ENCODE results near the gene CORO7. TPM values are rescaled to one million over a fixed set of nuclear protein-coding genes. Genes with fewer than 3 reads are reported as not detected.

The CORO7 gene
- total and polyA plus RNA-seq, 5 donors from 2014 or later, result 52.5 to 718 (median 63.6) TPM

- ATAC-seq (ENCODE audit: low read depth in 2 of 2), result no peak
- peaks cover 38% of the 10 kb centered on the region for H3K36me3 ChIP-seq (ENCODE audit: control insufficient read depth, insufficient read depth, low read length)
- peak overlapping the region in 1 of 4 donors; percentile 32 for H3K4me3 Mint-ChIP-seq
Observed at GRCh38 chr16:4367393-4367856, 49.0 kb downstream of the CORO7 start.

GRCh38 chr16:4366016-4366415 lies 50.4 kb downstream of the CORO7 start:
- Histone ChIP-seq H3K4me1 (ENCODE audit: control insufficient read depth, insufficient read depth, low read length, poor library complexity, severe bottlenecking) (no peaks in the 10 kb centered on the region), H3K27me3 (ENCODE audit: control insufficient read depth, insufficient read depth, low read length) (no peaks in the 10 kb centered on the region), H3K27ac (ENCODE audit: insufficient read depth, low read length, poor library complexity, severe bottlenecking) (no peak overlapping the region), H3K36me3 (ENCODE audit: control insufficient read depth, insufficient read depth, low read length) (peaks cover 51% of the 10 kb centered on the region), H3K4me3 (ENCODE audit: low read depth, low read length) (no peak overlapping the region), H3K9me3 (ENCODE audit: control insufficient read depth in 2 of 2, low read length in 2 of 2) (no peaks in the 10 kb centered on the region)
- Mint-ChIP-seq H3K27me3 (no peaks in the 10 kb centered on the region), H3K4me3 (no peak overlapping the region), H3K4me1 (peaks cover 0 to 13% (median 0%) of the 10 kb centered on the region in 4 donors), H3K36me3 (peaks cover 11% of the 10 kb centered on the region), H3K27ac (no peak overlapping the region), H3K9me3 (no peaks in the 10 kb centered on the region)
- DNase-seq (no peak), ATAC-seq (ENCODE audit: low read depth in 2 of 2) (no peak)

More at GRCh38 chr16:4367393-4367856, 49.0 kb downstream of the CORO7 start:
- H3K27ac Mint-ChIP-seq, result peak overlapping the region in 1 of 3 donors; percentile 26
- H3K4me1 Mint-ChIP-seq, result peaks cover 0 to 19% (median 2%) of the 10 kb centered on the region in 4 donors
- H3K27me3 ChIP-seq (ENCODE audit: control insufficient read depth, insufficient read depth, low read length), result no peaks in the 10 kb centered on the region
- H3K4me3 ChIP-seq (ENCODE audit: low read depth, low read length), result no peak overlapping the region
- H3K27ac ChIP-seq (ENCODE audit: insufficient read depth, low read length, poor library complexity, severe bottlenecking), result no peak overlapping the region
- H3K4me1 ChIP-seq (ENCODE audit: control insufficient read depth, insufficient read depth, low read length, poor library complexity, severe bottlenecking), result peaks cover 9% of the 10 kb centered on the region
- DNase-seq, result no peak
- no peaks in the 10 kb centered on the region for H3K27me3 Mint-ChIP-seq
- no peaks in the 10 kb centered on the region for H3K9me3 Mint-ChIP-seq
- no peaks in the 10 kb centered on the region for H3K9me3 ChIP-seq (ENCODE audit: control insufficient read depth in 2 of 2, low read length in 2 of 2)
- peaks cover 11% of the 10 kb centered on the region for H3K36me3 Mint-ChIP-seq

DNA sequence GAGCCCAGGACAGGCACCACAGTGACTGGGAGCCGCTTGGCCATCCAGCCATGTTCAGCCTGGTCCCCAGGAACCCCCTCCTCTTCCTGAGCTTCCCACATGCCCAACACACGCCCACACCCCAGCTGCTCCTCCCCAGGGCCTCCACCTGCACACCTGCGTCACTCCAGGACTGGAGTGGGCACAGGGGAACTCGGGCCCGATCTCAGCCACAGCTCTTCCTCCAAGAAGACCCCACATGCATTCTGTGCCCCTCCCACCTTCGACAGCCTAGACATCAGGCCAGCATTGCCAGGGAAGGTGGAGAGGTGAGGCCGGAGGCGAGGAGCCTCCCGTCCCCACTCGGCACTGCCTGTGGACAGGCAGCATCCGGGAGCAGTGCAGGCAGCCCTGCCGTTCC lies 50.8 kb downstream of the CORO7 start:
- Mint-ChIP-seq H3K4me3 (no peak overlapping the region), H3K27me3 (no peaks in the 10 kb centered on the region), H3K9me3 (no peaks in the 10 kb centered on the region), H3K27ac (no peak overlapping the region), H3K4me1 (peaks cover 0 to 13% (median 0%) of the 10 kb centered on the region in 4 donors), H3K36me3 (peaks cover 11% of the 10 kb centered on the region)
- ATAC-seq (ENCODE audit: low read depth in 2 of 2) (no peak), DNase-seq (no peak)
- H3K9me3 ChIP-seq (ENCODE audit: control insufficient read depth in 2 of 2, low read length in 2 of 2), result no peaks in the 10 kb centered on the region
- H3K4me1 ChIP-seq (ENCODE audit: control insufficient read depth, insufficient read depth, low read length, poor library complexity, severe bottlenecking), result no peaks in the 10 kb centered on the region
- no peak overlapping the region for H3K4me3 ChIP-seq (ENCODE audit: low read depth, low read length)
- H3K27ac ChIP-seq (ENCODE audit: insufficient read depth, low read length, poor library complexity, severe bottlenecking), result no peak overlapping the region
- H3K36me3 ChIP-seq (ENCODE audit: control insufficient read depth, insufficient read depth, low read length), result peaks cover 53% of the 10 kb centered on the region
- H3K27me3 ChIP-seq (ENCODE audit: control insufficient read depth, insufficient read depth, low read length), result no peaks in the 10 kb centered on the region

DNA sequence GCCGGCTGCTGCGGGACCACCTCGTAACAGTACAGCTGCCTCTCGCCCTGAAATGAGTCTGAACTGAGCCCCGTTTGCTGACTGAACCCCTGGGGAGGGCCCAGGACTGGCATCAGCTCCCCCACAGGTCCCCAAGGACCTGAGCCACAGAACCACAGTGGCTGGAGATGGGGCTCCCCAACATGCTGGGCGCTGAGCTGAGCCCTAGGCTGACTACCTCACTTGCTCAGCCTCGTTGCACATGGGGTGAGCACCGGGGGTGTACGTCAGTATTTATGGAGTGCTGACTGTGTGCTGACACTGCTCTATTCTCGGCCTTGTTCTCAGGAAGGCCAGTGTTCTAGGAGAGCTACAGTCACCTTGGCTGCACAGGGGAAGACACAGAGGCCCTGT lies 51.4 kb downstream of the CORO7 start:
- Mint-ChIP-seq H3K9me3 (no peaks in the 10 kb centered on the region), H3K36me3 (peaks cover 11% of the 10 kb centered on the region), H3K27me3 (no peaks in the 10 kb centered on the region), H3K4me1 (peaks cover 0 to 11% (median 0%) of the 10 kb centered on the region in 4 donors), H3K27ac (no peak overlapping the region), H3K4me3 (no peak overlapping the region)
- H3K27me3 ChIP-seq (ENCODE audit: control insufficient read depth, insufficient read depth, low read length), result no peaks in the 10 kb centered on the region
- ATAC-seq (ENCODE audit: low read depth in 2 of 2), result no peak
- H3K4me3 ChIP-seq (ENCODE audit: low read depth, low read length), result no peak overlapping the region
- H3K27ac ChIP-seq (ENCODE audit: insufficient read depth, low read length, poor library complexity, severe bottlenecking), result no peak overlapping the region
- H3K4me1 ChIP-seq (ENCODE audit: control insufficient read depth, insufficient read depth, low read length, poor library complexity, severe bottlenecking), result no peaks in the 10 kb centered on the region
- DNase-seq, result no peak
- no peaks in the 10 kb centered on the region for H3K9me3 ChIP-seq (ENCODE audit: control insufficient read depth in 2 of 2, low read length in 2 of 2)
- H3K36me3 ChIP-seq (ENCODE audit: control insufficient read depth, insufficient read depth, low read length), result peaks cover 59% of the 10 kb centered on the region

DNA sequence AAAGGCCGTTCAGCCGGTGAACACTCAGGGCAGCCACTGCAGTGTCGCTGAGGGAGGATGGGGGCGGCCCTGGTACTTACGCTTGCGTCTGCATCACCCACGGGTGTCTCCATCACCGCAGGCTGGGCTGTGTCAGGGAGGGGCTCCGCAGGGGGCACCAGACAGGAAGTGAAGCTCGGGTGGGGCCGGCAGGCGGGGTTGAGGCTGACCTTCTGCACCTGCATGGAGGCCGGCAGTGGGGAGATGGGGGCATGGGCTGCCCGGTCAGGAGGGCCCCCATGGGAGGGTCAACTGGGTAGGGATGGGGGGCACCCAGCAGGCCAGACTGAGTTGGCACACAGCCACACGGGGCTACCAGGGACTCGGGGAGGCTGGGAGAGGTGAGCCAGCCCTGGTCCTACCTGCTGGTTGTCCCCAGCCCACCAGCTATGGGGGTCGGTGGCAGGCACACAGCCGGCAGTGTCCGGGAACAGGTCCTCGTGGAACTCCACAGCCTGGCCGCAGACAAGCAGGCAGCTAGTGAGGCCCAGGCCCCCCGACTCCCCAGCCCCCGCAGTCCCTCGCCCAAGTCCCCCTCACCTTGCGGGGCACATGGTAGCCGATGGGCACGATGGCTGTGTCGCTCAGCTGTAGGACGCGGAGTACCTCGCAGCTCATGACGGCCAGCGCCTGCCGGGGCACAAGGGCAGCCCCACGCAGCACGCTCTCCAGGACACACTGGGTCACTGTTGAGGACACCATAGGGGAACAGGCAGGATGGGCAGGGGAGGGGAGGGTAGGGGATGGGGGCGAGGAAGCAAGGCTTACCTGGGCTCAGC lies 52.0 kb downstream of the CORO7 start:
- no peak overlapping the region for H3K4me3 Mint-ChIP-seq
- H3K4me1 Mint-ChIP-seq, result peaks cover 0 to 9% (median 0%) of the 10 kb centered on the region in 4 donors
- ATAC-seq (ENCODE audit: low read depth in 2 of 2) (no peak), DNase-seq (no peak)
- H3K4me1 ChIP-seq (ENCODE audit: control insufficient read depth, insufficient read depth, low read length, poor library complexity, severe bottlenecking), result no peaks in the 10 kb centered on the region
- H3K27me3 Mint-ChIP-seq, result no peaks in the 10 kb centered on the region
- H3K4me3 ChIP-seq (ENCODE audit: low read depth, low read length), result no peak overlapping the region
- peaks cover 60% of the 10 kb centered on the region for H3K36me3 ChIP-seq (ENCODE audit: control insufficient read depth, insufficient read depth, low read length)
- no peaks in the 10 kb centered on the region for H3K9me3 ChIP-seq (ENCODE audit: control insufficient read depth in 2 of 2, low read length in 2 of 2)
- peaks cover 11% of the 10 kb centered on the region for H3K36me3 Mint-ChIP-seq
- no peaks in the 10 kb centered on the region for H3K9me3 Mint-ChIP-seq
- no peaks in the 10 kb centered on the region for H3K27me3 ChIP-seq (ENCODE audit: control insufficient read depth, insufficient read depth, low read length)
- no peak overlapping the region for H3K27ac ChIP-seq (ENCODE audit: insufficient read depth, low read length, poor library complexity, severe bottlenecking)
- H3K27ac Mint-ChIP-seq, result no peak overlapping the region

DNA sequence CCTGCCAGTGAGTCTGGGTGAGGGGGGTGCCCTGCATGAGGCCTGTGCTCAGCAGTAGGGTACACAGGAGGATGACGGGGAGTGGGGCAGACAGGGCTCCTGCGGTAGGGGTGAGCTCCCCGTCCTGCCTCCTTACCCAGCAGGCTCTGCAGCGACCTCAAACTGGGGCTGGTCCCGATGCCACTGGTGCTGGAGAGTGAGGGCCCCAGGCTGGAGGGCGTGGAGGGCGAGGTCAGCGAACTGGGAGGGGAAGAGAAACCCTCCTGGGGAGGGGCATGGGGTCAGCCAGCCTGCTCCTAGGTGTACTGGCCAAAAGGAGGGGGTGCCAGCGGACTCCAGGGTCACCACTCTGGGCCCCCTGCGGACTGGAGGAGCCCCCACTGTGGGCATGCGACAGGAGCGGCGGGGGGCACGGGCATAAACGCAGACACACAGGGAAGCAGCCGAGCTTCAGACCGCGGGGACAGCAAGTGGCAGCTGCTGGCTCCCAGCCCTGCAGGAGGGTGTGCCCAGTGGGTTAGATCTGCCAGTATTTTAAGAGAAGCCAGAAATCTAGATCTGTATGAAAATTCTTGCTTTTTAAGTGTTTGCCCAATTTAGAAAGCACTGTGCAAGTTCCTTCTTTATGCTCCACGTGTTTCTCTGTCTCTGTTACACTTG lies 53.8 kb downstream of the CORO7 start:
- peaks cover 72% of the 10 kb centered on the region for H3K36me3 ChIP-seq (ENCODE audit: control insufficient read depth, insufficient read depth, low read length)
- no peak for ATAC-seq (ENCODE audit: low read depth in 2 of 2)
- no peak overlapping the region for H3K27ac ChIP-seq (ENCODE audit: insufficient read depth, low read length, poor library complexity, severe bottlenecking)
- no peaks in the 10 kb centered on the region for H3K27me3 ChIP-seq (ENCODE audit: control insufficient read depth, insufficient read depth, low read length)
- H3K4me3 ChIP-seq (ENCODE audit: low read depth, low read length), result no peak overlapping the region
- H3K27ac Mint-ChIP-seq, result peak overlapping the region in 1 of 3 donors; percentile 77
- H3K4me3 Mint-ChIP-seq, result no peak overlapping the region
- H3K4me1 ChIP-seq (ENCODE audit: control insufficient read depth, insufficient read depth, low read length, poor library complexity, severe bottlenecking), result no peaks in the 10 kb centered on the region
- H3K4me1 Mint-ChIP-seq, result peaks cover 0 to 8% (median 0%) of the 10 kb centered on the region in 4 donors
- H3K27me3 Mint-ChIP-seq, result no peaks in the 10 kb centered on the region
- no peaks in the 10 kb centered on the region for H3K9me3 ChIP-seq (ENCODE audit: control insufficient read depth in 2 of 2, low read length in 2 of 2)
- no peak for DNase-seq
- peaks cover 0 to 1% (median 0%) of the 10 kb centered on the region in 7 donors for H3K9me3 Mint-ChIP-seq
- peaks cover 15% of the 10 kb centered on the region for H3K36me3 Mint-ChIP-seq

- DNase-seq (no peak), ATAC-seq (ENCODE audit: low read depth in 2 of 2) (no peak)
- Mint-ChIP-seq H3K27me3 (no peaks in the 10 kb centered on the region), H3K27ac (no peak overlapping the region), H3K4me1 (peaks cover 0 to 3% (median 0%) of the 10 kb centered on the region in 4 donors), H3K36me3 (peaks cover 12% of the 10 kb centered on the region), H3K9me3 (peaks cover 0 to 1% (median 0%) of the 10 kb centered on the region in 7 donors), H3K4me3 (no peak overlapping the region)
- H3K4me3 ChIP-seq (ENCODE audit: low read depth, low read length), result no peak overlapping the region
- no peaks in the 10 kb centered on the region for H3K27me3 ChIP-seq (ENCODE audit: control insufficient read depth, insufficient read depth, low read length)
- no peaks in the 10 kb centered on the region for H3K4me1 ChIP-seq (ENCODE audit: control insufficient read depth, insufficient read depth, low read length, poor library complexity, severe bottlenecking)
- no peaks in the 10 kb centered on the region for H3K9me3 ChIP-seq (ENCODE audit: control insufficient read depth in 2 of 2, low read length in 2 of 2)
- H3K36me3 ChIP-seq (ENCODE audit: control insufficient read depth, insufficient read depth, low read length), result peaks cover 72% of the 10 kb centered on the region
- no peak overlapping the region for H3K27ac ChIP-seq (ENCODE audit: insufficient read depth, low read length, poor library complexity, severe bottlenecking)
Observed at GRCh38 chr16:4361944-4362311, 54.5 kb downstream of the CORO7 start.
